H9 (cell line): ENCODE results near the gene JMJD7. TPM values are rescaled to one million over a fixed set of nuclear protein-coding genes. Genes with fewer than 3 reads are reported as not detected.

Experiments
- DNase-seq: peaks from one replicate; pipeline ENCODE4 v3.0.0-alpha.2; 2017
- H2AFZ ChIP-seq: one replicate; pipeline ENCODE4 v1.6.1; 2013; ENCODE audit warnings: mild to moderate bottlenecking, low read length, control low read depth, moderate library complexity
- H2AK5ac ChIP-seq: 2 replicates; pipeline ENCODE4 v1.6.1; 2013; ENCODE audit warnings: low read length, control low read depth, mixed read lengths; ENCODE audit not compliant: insufficient read length
- H2BK120ac ChIP-seq: one replicate; pipeline ENCODE4 v1.6.1; 2013; ENCODE audit warnings: low read depth, mild to moderate bottlenecking, low read length, control low read depth, inconsistent platforms; ENCODE audit not compliant: poor library complexity, severe bottlenecking
- H2BK12ac ChIP-seq: 2 replicates; pipeline ENCODE4 v1.6.1; 2013; ENCODE audit warnings: low read length, control low read depth, mixed read lengths, low read depth; ENCODE audit not compliant: insufficient read length
- H2BK15ac ChIP-seq: 2 replicates; pipeline ENCODE4 v1.6.1; 2013; ENCODE audit warnings: low read depth, low read length, control low read depth
- H2BK20ac ChIP-seq: one replicate; pipeline ENCODE4 v1.6.1; 2013; ENCODE audit warnings: low read depth, mild to moderate bottlenecking, low read length, control low read depth, inconsistent platforms; ENCODE audit not compliant: poor library complexity, severe bottlenecking
- H2BK5ac ChIP-seq: 2 replicates; pipeline ENCODE4 v1.6.1; 2013; ENCODE audit warnings: low read length, control low read depth, mixed read lengths; ENCODE audit not compliant: insufficient read length
- H3K14ac ChIP-seq: 2 replicates; pipeline ENCODE4 v1.6.1; 2013; ENCODE audit warnings: low read length, control low read depth; ENCODE audit not compliant: insufficient read depth
- H3K18ac ChIP-seq: 2 replicates; pipeline ENCODE4 v1.6.1; 2013; ENCODE audit warnings: low read depth, mild to moderate bottlenecking, mixed read lengths, low read length, control low read depth; ENCODE audit not compliant: insufficient read length
- H3K23ac ChIP-seq: 2 replicates; pipeline ENCODE4 v1.6.1; 2013; ENCODE audit warnings: low read length, control low read depth, mixed read lengths, low read depth; ENCODE audit not compliant: insufficient read length
- H3K23me2 ChIP-seq: 2 replicates; pipeline ENCODE4 v1.6.1; 2013; ENCODE audit warnings: low read depth, mild to moderate bottlenecking, mixed read lengths, low read length, control low read depth; ENCODE audit not compliant: insufficient read length, poor library complexity, severe bottlenecking
- H3K27ac ChIP-seq: 2 replicates; pipeline ENCODE4 v1.5.1; 2013; ENCODE audit warnings: low read length, control low read depth, mixed read lengths, low read depth; ENCODE audit not compliant: insufficient read length
- H3K27me3 ChIP-seq: 2 replicates; pipeline ENCODE4 v1.6.1; 2013; ENCODE audit warnings: low read length, control low read depth, inconsistent platforms; ENCODE audit not compliant: insufficient read depth
- H3K4ac ChIP-seq: 2 replicates; pipeline ENCODE4 v1.6.1; 2013; ENCODE audit warnings: low read depth, mild to moderate bottlenecking, control low read depth, inconsistent platforms, low read length, moderate library complexity
- H3K4me1 ChIP-seq: 2 replicates; pipeline ENCODE4 v1.6.1; 2013; ENCODE audit warnings: low read length, control low read depth, inconsistent platforms; ENCODE audit not compliant: insufficient read depth
- H3K4me2 ChIP-seq: 2 replicates; pipeline ENCODE4 v1.6.1; 2013; ENCODE audit warnings: low read length, control low read depth, mixed read lengths; ENCODE audit not compliant: insufficient read length, insufficient read depth
- H3K56ac ChIP-seq: 2 replicates; pipeline ENCODE4 v1.6.1; 2013; ENCODE audit warnings: low read depth, mild to moderate bottlenecking, mixed read lengths, low read length, control low read depth; ENCODE audit not compliant: insufficient read length
- H3K79me1 ChIP-seq: 2 replicates; pipeline ENCODE4 v1.6.1; 2013; ENCODE audit warnings: low read depth, mild to moderate bottlenecking, moderate library complexity, low read length, control low read depth, inconsistent platforms; ENCODE audit not compliant: insufficient read depth, poor library complexity, severe bottlenecking
- H3K79me2 ChIP-seq: 2 replicates; pipeline ENCODE4 v1.6.1; 2013; ENCODE audit warnings: low read length, control low read depth, inconsistent platforms; ENCODE audit not compliant: insufficient read depth
- H3K9ac ChIP-seq: 2 replicates; pipeline ENCODE4 v1.6.1; 2013; ENCODE audit warnings: low read length, control low read depth, mixed read lengths; ENCODE audit not compliant: insufficient read length; ENCODE audit errors: extremely low read depth
- H3K9me3 ChIP-seq: one replicate; pipeline ENCODE4 v1.6.1; 2013; ENCODE audit warnings: low read depth, low read length, inconsistent platforms; ENCODE audit not compliant: control insufficient read depth
- H3T11ph ChIP-seq: one replicate; pipeline ENCODE4 v1.6.1; 2013; ENCODE audit warnings: mild to moderate bottlenecking, low read length, control low read depth, inconsistent platforms
- H4K20me1 ChIP-seq: one replicate; pipeline ENCODE4 v1.6.1; 2013; ENCODE audit not compliant: control insufficient read depth, insufficient read length, insufficient read depth
- H4K5ac ChIP-seq: 2 replicates; pipeline ENCODE4 v1.6.1; 2013; ENCODE audit warnings: low read depth, mild to moderate bottlenecking, mixed read lengths, low read length, control low read depth; ENCODE audit not compliant: insufficient read length
- H4K8ac ChIP-seq: replicated peaks from 2 replicates; pipeline ENCODE4 v1.6.1; 2013; ENCODE audit warnings: low read length, control low read depth, mixed read lengths, low read depth; ENCODE audit not compliant: insufficient read length
- H4K91ac ChIP-seq: 2 replicates; pipeline ENCODE4 v1.6.1; 2013; ENCODE audit warnings: low read depth, mild to moderate bottlenecking, moderate library complexity, mixed read lengths, low read length, control low read depth; ENCODE audit not compliant: insufficient read length
- H3K27ac Mint-ChIP-seq, 3 experiments: 2 replicates in 2 of 3; 3 replicates in 1 of 3; pipeline ENCODE4 v1.8.0; 2020 to 2021; ENCODE audit warnings: mixed read lengths in 3 of 3, mild to moderate bottlenecking in 1 of 3, moderate library complexity in 1 of 3
- H3K27me3 Mint-ChIP-seq: 2 replicates; pipeline ENCODE4 v1.8.0; 2021; ENCODE audit warnings: low read depth, mild to moderate bottlenecking, moderate library complexity, mixed read lengths
- H3K36me3 Mint-ChIP-seq, 3 experiments: 2 replicates in 2 of 3; 3 replicates in 1 of 3; pipeline ENCODE4 v1.8.0; 2020 to 2021; ENCODE audit warnings: low read depth in 3 of 3, mixed read lengths in 3 of 3; ENCODE audit not compliant: insufficient read depth in 1 of 3
- H3K4me1 Mint-ChIP-seq, 2 experiments: 2 replicates each; pipeline ENCODE4 v1.8.0; 2020; ENCODE audit warnings: mixed read lengths in 2 of 2
- H3K4me3 Mint-ChIP-seq, 2 experiments: 2 replicates in 1 of 2; 3 replicates in 1 of 2; pipeline ENCODE4 v1.8.0; 2020 to 2021; ENCODE audit warnings: mild to moderate bottlenecking in 2 of 2, mixed read lengths in 2 of 2, moderate library complexity in 1 of 2
- H3K9me3 Mint-ChIP-seq, 2 experiments: 2 replicates in 1 of 2; 3 replicates in 1 of 2; pipeline ENCODE4 v1.8.0; 2020; ENCODE audit warnings: mild to moderate bottlenecking in 2 of 2, mixed read lengths in 2 of 2, moderate library complexity in 1 of 2
- WGBS: extraction: QIAGEN DNeasy Blood & Tissue Kit; methylation state at CpG from one replicate; pipeline ENCODE4 v1.1.7; 2013; ENCODE audit warnings: missing lambda C conversion rate, low lambda C conversion rate, mixed read lengths; ENCODE audit not compliant: insufficient read length; ENCODE audit errors: extremely low coverage; 5-methylcytosine and 5-hydroxymethylcytosine counted together
- total RNA-seq: library from RNA; stranded (reverse); gene quantifications from 2 replicates; pipeline ENCODE4 v1.2.1, GENCODE V29; 2021
- TF ChIP-seq, protein P1 (sequence below): fragments of 200-600 bp; sonication (generic); conservative IDR thresholded peaks from 3 replicates; pipeline ENCODE4 v1.8.0; 2021; ENCODE audit warnings: antibody characterized with exemption, mild to moderate bottlenecking

JMJD7 gene
- total RNA-seq, 1 experiment from 2014 or later = 13.3 TPM

- H3K27me3 ChIP-seq = no peaks in the 10 kb centered on the region
- H2BK12ac ChIP-seq = no peak overlapping the region
- H2AK5ac ChIP-seq = no peak overlapping the region
- H2BK20ac ChIP-seq = no peak overlapping the region
- Mint-ChIP-seq H3K4me3 (no peak overlapping the region), H3K27ac (peak overlapping the region in 1 of 3 experiments; percentile 36; a peak in 1 of 7 replicates), H3K27me3 (no peaks in the 10 kb centered on the region), H3K36me3 (peaks cover 5 to 15% (median 8%) of the 10 kb centered on the region in 3 experiments; a peak in 6 of 7 replicates), H3K4me1 (no peaks in the 10 kb centered on the region), H3K9me3 (no peaks in the 10 kb centered on the region)
- TF ChIP-seq, protein P1, sequence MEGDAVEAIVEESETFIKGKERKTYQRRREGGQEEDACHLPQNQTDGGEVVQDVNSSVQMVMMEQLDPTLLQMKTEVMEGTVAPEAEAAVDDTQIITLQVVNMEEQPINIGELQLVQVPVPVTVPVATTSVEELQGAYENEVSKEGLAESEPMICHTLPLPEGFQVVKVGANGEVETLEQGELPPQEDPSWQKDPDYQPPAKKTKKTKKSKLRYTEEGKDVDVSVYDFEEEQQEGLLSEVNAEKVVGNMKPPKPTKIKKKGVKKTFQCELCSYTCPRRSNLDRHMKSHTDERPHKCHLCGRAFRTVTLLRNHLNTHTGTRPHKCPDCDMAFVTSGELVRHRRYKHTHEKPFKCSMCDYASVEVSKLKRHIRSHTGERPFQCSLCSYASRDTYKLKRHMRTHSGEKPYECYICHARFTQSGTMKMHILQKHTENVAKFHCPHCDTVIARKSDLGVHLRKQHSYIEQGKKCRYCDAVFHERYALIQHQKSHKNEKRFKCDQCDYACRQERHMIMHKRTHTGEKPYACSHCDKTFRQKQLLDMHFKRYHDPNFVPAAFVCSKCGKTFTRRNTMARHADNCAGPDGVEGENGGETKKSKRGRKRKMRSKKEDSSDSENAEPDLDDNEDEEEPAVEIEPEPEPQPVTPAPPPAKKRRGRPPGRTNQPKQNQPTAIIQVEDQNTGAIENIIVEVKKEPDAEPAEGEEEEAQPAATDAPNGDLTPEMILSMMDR = no peak
- no peaks in the 10 kb centered on the region for H3K9me3 ChIP-seq
- no peak overlapping the region for H4K8ac ChIP-seq
- H3K27ac ChIP-seq = no peak overlapping the region
- no peak overlapping the region for H2BK5ac ChIP-seq
- no peaks in the 10 kb centered on the region for H3K4me1 ChIP-seq
- no CpG with 5 or more reads among the region's 10 CpGs for WGBS
- H4K91ac ChIP-seq = no peak overlapping the region
- H2AFZ ChIP-seq = no peak overlapping the region
- no peak overlapping the region for H3K4ac ChIP-seq
- H3K9ac ChIP-seq = no peak overlapping the region
- H2BK120ac ChIP-seq = no peak overlapping the region
- H3K79me2 ChIP-seq = no peaks in the 10 kb centered on the region
- H3K23ac ChIP-seq = no peak overlapping the region
- DNase-seq = no peak
- no peak overlapping the region for H2BK15ac ChIP-seq
- H3K79me1 ChIP-seq = no peaks in the 10 kb centered on the region
- H4K20me1 ChIP-seq = peaks cover 3% of the 10 kb centered on the region
- no peak overlapping the region for H4K5ac ChIP-seq
- no peak overlapping the region for H3K56ac ChIP-seq
- no peak overlapping the region for H3K18ac ChIP-seq
- no peak overlapping the region for H3T11ph ChIP-seq
- no peak overlapping the region for H3K14ac ChIP-seq
- no peaks in the 10 kb centered on the region for H3K23me2 ChIP-seq
- H3K4me2 ChIP-seq = no peak overlapping the region
Measured at GRCh38 chr15:41841131-41841530, 13.2 kb downstream of the JMJD7 start.
